SK-N-SH (cell line): Measurements from ENCODE around the gene GALNT16. TPM values are rescaled to one million over a fixed set of nuclear protein-coding genes. Genes with fewer than 3 reads are reported as not detected.

Experiments
- CTCF ChIA-PET: fragments of 300-600, 350-600 bp; formaldehyde crosslinking; extraction: SDS; loops from one replicate; lab custom pipeline; 2021; lab: Yijun Ruan, JAX
- POLR2A ChIA-PET: fragments of 350-600 bp; sonication (Branson Sonifier 250); formaldehyde crosslinking; extraction: SDS; loops from one replicate; lab custom pipeline; 2020; ENCODE audit warnings: antibody characterized with exemption, inconsistent platforms; lab: Yijun Ruan, JAX
- DNase-seq: peaks from one replicate; pipeline ENCODE4 v3.0.0; 2012
- H2AFZ ChIP-seq: fragments of 200-600 bp; sonication (generic); 2 replicates; pipeline ENCODE4 v1.8.1; 2016; ENCODE audit warnings: antibody characterized with exemption, mild to moderate bottlenecking, low read depth
- H3F3A ChIP-seq: fragments of 200-600 bp; sonication (generic); replicated peaks from 2 replicates; pipeline ENCODE3; 2016; ENCODE audit warnings: antibody characterized with exemption, mild to moderate bottlenecking; ENCODE audit not compliant: insufficient read depth
- H3K27ac ChIP-seq, 2 experiments: fragments of 200-500 bp in 1 of 2; fragments of 200-600 bp in 1 of 2; sonication (Bioruptor generic) in 1 of 2; sonication (generic), shearing (Covaris generic) in 1 of 2; 2 replicates each; pipeline versions ENCODE4 v1.5.1 to v1.6.1; 2014 to 2016; ENCODE audit warnings: low read depth in 2 of 2, inconsistent platforms in 1 of 2, low read length in 1 of 2, mild to moderate bottlenecking in 1 of 2, mixed read lengths in 1 of 2
- H3K27me3 ChIP-seq: fragments of 200-600 bp; sonication (generic), shearing (Covaris generic); 2 replicates; pipeline ENCODE4 v1.6.1; 2016; ENCODE audit warnings: mixed run types; ENCODE audit not compliant: insufficient read depth
- H3K36me3 ChIP-seq, 2 experiments: fragments of 200-500 bp in 1 of 2; fragments of 200-600 bp in 1 of 2; sonication (Bioruptor generic) in 1 of 2; sonication (generic) in 1 of 2; replicated peaks in 1 of 2; 2 replicates each; pipeline versions ENCODE3 to v1.5.1; 2014 to 2016; ENCODE audit warnings: low read length in 1 of 2, mild to moderate bottlenecking in 1 of 2; ENCODE audit not compliant: insufficient read depth in 2 of 2, control insufficient read depth in 1 of 2
- H3K4me1 ChIP-seq, 2 experiments: fragments of 200-500 bp in 1 of 2; fragments of 200-600 bp in 1 of 2; sonication (Bioruptor generic) in 1 of 2; sonication (generic), shearing (Covaris generic) in 1 of 2; 2 replicates each; pipeline versions ENCODE4 v1.5.1 to v1.6.1; 2014 to 2016; ENCODE audit warnings: low read depth in 1 of 2, low read length in 1 of 2, mixed run types in 1 of 2; ENCODE audit not compliant: insufficient read depth in 2 of 2, control insufficient read depth in 1 of 2
- H3K4me2 ChIP-seq: fragments of 200-600 bp; sonication (generic), shearing (Covaris generic); 2 replicates; pipeline ENCODE4 v1.6.1; 2017; ENCODE audit warnings: mixed run types
- H3K4me3 ChIP-seq, 2 experiments: fragments of 200-500 bp in 1 of 2; fragments of 200-600 bp in 1 of 2; sonication (Bioruptor generic) in 1 of 2; sonication (generic), shearing (Covaris generic) in 1 of 2; 2 replicates each; pipeline versions ENCODE4 v1.5.1 to v1.8.1; 2014 to 2016; ENCODE audit warnings: low read depth in 2 of 2, inconsistent platforms in 1 of 2, low read length in 1 of 2, mild to moderate bottlenecking in 1 of 2, mixed read lengths in 1 of 2, moderate library complexity in 1 of 2
- H3K79me2 ChIP-seq: fragments of 200-600 bp; sonication (generic); 2 replicates; pipeline ENCODE4 v1.8.1; 2017; ENCODE audit warnings: mild to moderate bottlenecking; ENCODE audit not compliant: insufficient read depth
- H3K9ac ChIP-seq: fragments of 200-600 bp; sonication (generic); 2 replicates; pipeline ENCODE4 v1.6.1; 2017; ENCODE audit warnings: mixed run types
- H3K9me2 ChIP-seq: fragments of 200-600 bp; sonication (generic); 2 replicates; pipeline ENCODE4 v1.6.1; 2017; ENCODE audit warnings: mixed run types
- H3K9me3 ChIP-seq: fragments of 200-600 bp; sonication (generic); 2 replicates; pipeline ENCODE4 v1.6.1; 2017; ENCODE audit warnings: mixed run types, mild to moderate bottlenecking, moderate library complexity
- H4K20me1 ChIP-seq: fragments of 200-600 bp; sonication (generic); 2 replicates; pipeline ENCODE4 v1.6.1; 2017; ENCODE audit warnings: mild to moderate bottlenecking, mixed run types; ENCODE audit not compliant: insufficient read depth
- CTCF ChIP-seq: fragments of 200-600 bp; sonication (generic); IDR thresholded peaks from 2 replicates; pipeline ENCODE4 v1.6.1; 2017; ENCODE audit warnings: antibody characterized with exemption, mild to moderate bottlenecking, moderate library complexity
- EZH2phosphoT487 ChIP-seq: fragments of 200-600 bp; sonication (generic); IDR thresholded peaks from 2 replicates; pipeline ENCODE4 v1.6.1; 2017; ENCODE audit warnings: low read depth, mixed run types, mild to moderate bottlenecking, antibody characterized with exemption, moderate library complexity, borderline replicate concordance
- FOSL2 ChIP-seq: IDR thresholded peaks from 2 replicates; pipeline ENCODE4 v1.4.0; 2012; ENCODE audit warnings: low read depth, mild to moderate bottlenecking, moderate library complexity, borderline replicate concordance
- FOXJ3 ChIP-seq: sonication (generic); formaldehyde crosslinking; IDR thresholded peaks from 2 replicates; pipeline ENCODE4 v1.5.1; 2020; ENCODE audit warnings: mild to moderate bottlenecking, missing genetic modification reagents
- FOXM1 ChIP-seq: IDR thresholded peaks from 2 replicates; pipeline ENCODE4 v1.4.0; 2012; ENCODE audit warnings: low read depth, mild to moderate bottlenecking
- GATA2 ChIP-seq: sonication (generic); formaldehyde crosslinking; IDR thresholded peaks from 2 replicates; pipeline ENCODE4 v1.5.0; 2020; ENCODE audit warnings: mild to moderate bottlenecking, missing genetic modification reagents
- IRF3 ChIP-seq: fragments of 150-350 bp; IDR thresholded peaks from 2 replicates; pipeline ENCODE4 v1.6.1; 2016; ENCODE audit warnings: mild to moderate bottlenecking, low read depth, low read length
- JUND ChIP-seq: IDR thresholded peaks from 2 replicates; pipeline ENCODE4 v1.4.0; 2012
- NRF1 ChIP-seq: IDR thresholded peaks from 2 replicates; pipeline ENCODE4 v1.6.1; 2012; ENCODE audit warnings: low read depth, mild to moderate bottlenecking, low read length
- POLR2AphosphoS5 ChIP-seq: IDR thresholded peaks from 2 replicates; pipeline ENCODE4 v1.6.1; 2012; ENCODE audit warnings: low read depth, low read length
- RCOR1 ChIP-seq: fragments of 150-350 bp; IDR thresholded peaks from 2 replicates; pipeline ENCODE4 v1.6.1; 2017; ENCODE audit warnings: antibody characterized with exemption, low read length
- RFX5 ChIP-seq: IDR thresholded peaks from 2 replicates; pipeline ENCODE4 v1.6.1; 2012; ENCODE audit warnings: mild to moderate bottlenecking, improper control_type of control experiment, low read length
- SMC3 ChIP-seq: IDR thresholded peaks from 2 replicates; pipeline ENCODE4 v1.6.1; 2012; ENCODE audit warnings: low read depth, low read length, improper control_type of control experiment
- TAF1 ChIP-seq: IDR thresholded peaks from 2 replicates; pipeline ENCODE4 v1.6.1; 2012; ENCODE audit warnings: low read depth, mild to moderate bottlenecking, low read length, moderate library complexity, borderline replicate concordance
- TCF12 ChIP-seq: IDR thresholded peaks from 2 replicates; pipeline ENCODE4 v1.4.0; 2012
- USF1 ChIP-seq: IDR thresholded peaks from 2 replicates; pipeline ENCODE4 v1.4.0; 2012; ENCODE audit warnings: low read depth, borderline replicate concordance
- ZBTB33 ChIP-seq: IDR thresholded peaks from 2 replicates; pipeline ENCODE4 v1.4.0; 2012; ENCODE audit warnings: low read depth, borderline replicate concordance
- WGBS: methylation state at CpG from one replicate; pipeline ENCODE4 v1.1.6; 2017; ENCODE audit warnings: low lambda C conversion rate; 5-methylcytosine and 5-hydroxymethylcytosine counted together
- polyA plus RNA-seq, 3 experiments: library from polyadenylated mRNA; depleted of rRNA; stranded (reverse); fragments of >200 nt; gene quantifications; 2 replicates each; pipeline ENCODE4 v1.2.3, GENCODE V29; 2012

GALNT16 gene
- polyA plus RNA-seq, 1 of the 3 experiments (the other 2 are of a cell fraction): 17.0 TPM

- no peak for TF ChIP-seq CTCF
- TF ChIP-seq JUND: no peak
These were observed 58.3 kb downstream of the GALNT16 start (continued) for GRCh38 chr14:69318241-69318640.

- ChIA-PET POLR2A (no interaction called here), CTCF (interaction anchor here (0.5 to 1.1 kb wide), 2 partner anchors 19 to 1318 kb away, joined by 3 read pairs; no protein-coding TSS in a partner anchor)
- Histone ChIP-seq H3K4me2 (no peak overlapping the region), H3K4me3 (no peak overlapping the region), H4K20me1 (no peaks in the 10 kb centered on the region), H3F3A (peaks cover 4% of the 10 kb centered on the region), H3K9me2 (no peaks in the 10 kb centered on the region), H3K36me3 (no peaks in the 10 kb centered on the region), H3K4me1 (peaks cover 0 to 4% of the 10 kb centered on the region in 2 experiments; a peak in 2 of 4 replicates), H3K9me3 (no peaks in the 10 kb centered on the region), H3K27ac (no peak overlapping the region), H3K79me2 (no peaks in the 10 kb centered on the region), H2AFZ (no peak overlapping the region), H3K9ac (no peak overlapping the region), H3K27me3 (no peaks in the 10 kb centered on the region)
- TF ChIP-seq JUND (no peak), RFX5 (no peak), TAF1 (no peak), EZH2phosphoT487 (no peak), CTCF (no peak), FOSL2 (no peak)
- DNase-seq: no peak
- 61% methylated on average over 4 of the region's 8 CpGs for WGBS
These were observed 59.0 kb downstream of the GALNT16 start for GRCh38 chr14:69318901-69319475.

- no peaks in the 10 kb centered on the region for H3K9me2 ChIP-seq
- peaks cover 0 to 4% of the 10 kb centered on the region in 2 experiments; a peak in 2 of 4 replicates for H3K4me1 ChIP-seq
- no peak overlapping the region for H3K27ac ChIP-seq
- POLR2A ChIA-PET: no interaction called here
- H3K4me2 ChIP-seq: no peak overlapping the region
- WGBS: 94% methylated on average over 7 of the region's 8 CpGs
- H3K27me3 ChIP-seq: no peaks in the 10 kb centered on the region
- no peak for DNase-seq
- H3K79me2 ChIP-seq: no peaks in the 10 kb centered on the region
- CTCF ChIA-PET: interaction anchor here (1.1 to 1.5 kb wide), 2 partner anchors 20 to 27 kb away, joined by 3 to 4 read pairs; no protein-coding TSS in a partner anchor
- H3K9me3 ChIP-seq: no peaks in the 10 kb centered on the region
- H2AFZ ChIP-seq: no peak overlapping the region
- H3K4me3 ChIP-seq: no peak overlapping the region
- peaks cover 4% of the 10 kb centered on the region for H3F3A ChIP-seq
- no peak overlapping the region for H3K9ac ChIP-seq
- H3K36me3 ChIP-seq: no peaks in the 10 kb centered on the region
- H4K20me1 ChIP-seq: no peaks in the 10 kb centered on the region
- TF ChIP-seq FOXJ3 (CRISPR knock-in tag) (no peak), TCF12 (no peak), ZBTB33 (no peak), SMC3 (no peak), RCOR1 (no peak), GATA2 (CRISPR knock-in tag) (no peak), FOXM1 (no peak), IRF3 (no peak), USF1 (no peak), POLR2AphosphoS5 (no peak), NRF1 (no peak)
These were observed 60.0 kb downstream of the GALNT16 start for GRCh38 chr14:69319911-69320310.
